GM18909 (cell line): ENCODE results near the gene PSME2.
A peak's percentile ranks its signal among the peaks of the same experiment; 100 is the strongest.

Experiments
- ATAC-seq: cut with Tn5 transposase; IDR thresholded peaks from one replicate; pipeline ENCODE4 v1.9.1; 2021; ENCODE audit warnings: mild to moderate bottlenecking; ENCODE audit not compliant: unreplicated experiment, poor library complexity

PSME2 gene

GRCh38 chr14:24146453-24146977 lies at the start of gene PSME2:
Gene PSME2, minus strand, starts transcription at chr14:24146610. Its CDS starts 29 bp downstream, at chr14:24146581.
- ATAC-seq = peak; percentile 66

DNA sequence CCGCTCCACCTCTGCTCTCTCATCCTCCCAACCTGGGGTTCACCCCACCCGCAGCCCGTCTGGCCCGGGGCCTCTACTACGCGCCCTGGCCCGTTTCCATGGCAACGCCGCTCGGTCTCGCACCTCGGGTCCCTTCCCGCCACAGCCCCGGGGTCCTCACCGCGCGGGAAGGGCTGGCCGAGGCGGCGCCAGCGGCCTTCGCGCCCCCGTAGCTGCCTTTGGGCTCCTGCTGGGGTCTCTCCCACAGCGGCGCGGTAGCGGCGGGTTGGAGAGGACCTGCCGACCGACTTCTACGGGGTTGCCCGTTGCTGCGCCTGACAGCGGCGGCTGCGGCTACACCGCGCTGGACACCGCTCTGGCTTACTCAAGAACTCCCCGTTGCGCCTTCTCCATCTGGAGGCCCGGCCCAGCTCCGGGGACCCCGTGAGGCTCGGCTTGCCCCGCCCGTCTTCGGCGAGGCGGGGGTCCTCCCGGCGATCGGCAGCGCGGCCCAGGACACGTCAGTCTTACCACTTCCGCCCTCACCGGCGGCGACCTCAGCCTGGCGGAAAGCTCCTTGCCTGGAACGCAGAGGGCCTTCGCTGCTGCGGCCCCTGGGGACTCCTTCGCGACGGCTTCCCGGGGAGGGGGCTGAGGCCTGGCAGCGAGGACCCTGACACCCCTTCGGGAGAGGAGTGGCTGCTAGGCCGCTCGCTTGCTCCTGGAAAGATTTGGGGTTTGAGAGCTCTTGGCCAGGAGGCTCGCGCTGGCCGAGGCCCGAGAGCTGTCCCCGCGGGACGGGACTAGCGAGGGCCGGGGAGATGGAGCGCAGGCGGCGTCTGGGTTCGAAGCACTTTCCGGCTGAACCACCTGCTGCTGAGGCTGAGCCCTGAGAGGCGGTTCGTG lies 49.0 kb upstream of the PSME2 start, which contains the start of gene TM9SF1:
TSS of gene TM9SF1 (minus strand) at position 256 of the 885 bp plus-strand sequence. CDS start 422 bp downstream, outside the sequence.
- peak; percentile 92 for ATAC-seq

DNA sequence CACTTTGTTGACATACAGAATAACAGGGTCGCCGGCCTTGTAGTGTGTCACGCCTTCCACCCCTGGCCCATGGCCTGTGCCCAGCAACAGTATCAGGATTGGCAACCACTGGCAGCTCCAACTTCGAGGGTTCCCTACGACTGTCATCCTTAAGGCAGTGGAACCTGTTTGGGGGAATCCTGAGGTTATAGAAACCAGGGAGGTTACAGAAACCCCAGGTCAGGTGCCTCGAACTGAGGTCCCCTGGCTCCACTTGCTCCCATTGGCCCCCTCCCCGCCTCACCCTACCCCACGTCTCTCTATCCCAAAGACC lies 48.4 kb upstream of the PSME2 start:
- ATAC-seq = no peak

GRCh38 chr14:24194186-24194872 lies 47.9 kb upstream of the PSME2 start:
- ATAC-seq = no peak

DNA sequence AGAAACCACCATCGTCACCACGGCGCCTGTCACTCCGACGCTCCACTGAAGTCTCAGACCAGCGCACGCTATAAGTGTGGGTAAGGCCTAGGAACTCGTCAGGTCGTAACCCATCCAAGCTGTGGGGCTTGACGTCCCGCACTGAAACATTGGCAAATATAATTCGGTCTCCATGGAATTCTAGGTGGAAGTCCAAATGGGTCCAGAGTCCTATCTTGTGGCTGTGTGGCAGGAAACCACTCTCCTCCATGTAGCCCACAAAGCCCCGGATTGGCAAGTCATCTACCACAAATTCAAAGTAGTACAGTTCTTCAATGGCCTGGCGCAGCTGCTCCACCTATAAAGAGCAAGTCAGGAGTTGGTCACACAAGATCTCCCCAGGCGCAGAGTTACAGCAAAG lies 46.5 kb upstream of the PSME2 start:
- no peak for ATAC-seq

GRCh38 chr14:24190416-24190815 lies 44.0 kb upstream of the PSME2 start:
- no peak for ATAC-seq

- ATAC-seq = no peak
Observed at GRCh38 chr14:24189460-24189859, 43.0 kb upstream of the PSME2 start.

- no peak for ATAC-seq
Observed at GRCh38 chr14:24189059-24189375, 42.6 kb upstream of the PSME2 start.

- ATAC-seq = peak; percentile 92
Observed at GRCh38 chr14:24188251-24189058, 42.0 kb upstream of the PSME2 start, which contains the start of gene IPO4. Gene IPO4, minus strand, starts transcription at chr14:24188816. Its CDS starts 29 bp downstream, at chr14:24188787.

GRCh38 chr14:24187539-24187915 lies 41.1 kb upstream of the PSME2 start:
- ATAC-seq = no peak

- ATAC-seq = no peak
Observed at GRCh38 chr14:24186831-24187538, 40.6 kb upstream of the PSME2 start.

GRCh38 chr14:24185741-24186140 lies 39.3 kb upstream of the PSME2 start:
- ATAC-seq = no peak

GRCh38 chr14:24185026-24185425 lies 38.6 kb upstream of the PSME2 start:
- no peak for ATAC-seq

DNA sequence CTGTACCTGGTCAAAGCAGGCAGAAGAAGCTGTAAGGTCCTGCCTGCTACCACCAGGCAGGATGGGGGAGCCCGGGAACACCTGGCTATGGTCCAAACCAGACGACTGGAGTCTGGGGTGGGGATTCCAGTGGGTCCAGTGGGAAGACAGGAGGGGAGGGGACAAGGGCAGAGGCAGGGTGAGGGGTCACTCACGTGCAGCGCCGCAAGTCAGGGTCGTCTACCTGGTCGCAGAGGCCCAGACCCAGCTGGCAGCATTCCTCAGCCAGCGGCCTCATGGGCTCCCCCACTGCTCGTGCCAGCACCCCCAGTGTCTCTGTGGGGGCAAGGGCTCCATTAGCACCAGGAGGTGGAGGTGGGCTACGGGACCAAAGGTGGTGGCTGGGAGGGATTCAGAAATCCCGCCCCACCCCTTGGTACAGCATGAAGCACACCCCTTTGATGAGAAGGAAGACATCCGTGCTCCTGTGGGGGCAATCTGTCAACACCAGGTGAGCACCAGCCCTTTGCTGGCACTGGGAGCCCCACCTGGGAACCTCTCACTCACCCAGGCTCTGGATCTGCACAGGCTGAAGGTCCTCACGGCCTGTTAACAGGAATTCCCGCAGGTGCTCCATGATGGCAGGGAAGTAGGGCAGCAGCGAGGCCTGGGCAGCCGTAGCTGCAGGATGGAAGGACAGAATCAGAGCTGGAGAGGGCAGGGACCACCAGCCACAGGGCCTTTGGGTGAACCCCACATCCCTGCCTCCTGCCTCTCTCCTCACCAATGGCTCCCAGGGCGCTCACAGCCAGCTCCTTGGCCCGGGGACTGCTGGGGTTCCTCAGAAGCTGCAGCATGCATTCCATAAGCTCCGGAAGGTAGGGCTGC lies 37.9 kb upstream of the PSME2 start:
- no peak for ATAC-seq

- ATAC-seq = no peak
Observed at GRCh38 chr14:24183014-24183481, 36.6 kb upstream of the PSME2 start.

GRCh38 chr14:24182110-24182882 lies 35.9 kb upstream of the PSME2 start:
- no peak for ATAC-seq

DNA sequence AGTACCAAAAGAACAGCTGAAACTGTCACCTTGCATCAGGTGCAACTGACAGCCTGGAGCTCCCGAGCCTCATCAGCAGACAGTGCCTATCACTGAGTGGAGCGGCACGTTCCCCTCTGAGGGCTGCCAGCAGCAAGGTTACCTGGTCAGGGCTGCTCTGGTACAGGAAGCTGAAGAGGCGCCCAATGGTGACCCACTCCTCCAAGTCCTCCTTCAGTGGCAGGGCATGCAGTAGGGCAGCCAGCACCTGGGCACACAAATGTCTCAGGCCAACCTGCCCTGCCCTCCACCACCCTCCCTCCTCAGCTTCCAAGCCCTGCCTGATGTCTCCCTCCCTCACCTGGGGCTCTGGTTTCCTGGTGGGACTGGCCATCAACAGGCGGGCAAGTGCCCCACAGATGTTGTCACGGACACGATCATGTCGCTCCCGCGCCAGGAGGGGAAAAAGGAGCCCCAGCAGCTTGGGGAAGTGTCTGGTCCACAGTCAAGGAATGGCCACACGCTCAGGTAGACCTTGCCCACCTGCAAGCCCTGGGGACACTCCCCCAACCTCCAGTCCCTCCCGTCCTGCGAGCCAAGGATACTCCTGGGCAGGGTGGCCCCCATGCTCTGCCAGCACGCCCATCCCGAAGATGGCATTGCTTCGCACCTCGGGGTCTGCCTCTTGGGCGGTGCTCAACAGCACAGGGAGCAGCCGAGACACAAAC lies 35.1 kb upstream of the PSME2 start:
- no peak for ATAC-seq
